HG03175 (cell line): ENCODE results near the gene EPHA8.

Experiments used
- ATAC-seq: cut with Tn5 transposase; IDR thresholded peaks from one replicate; pipeline ENCODE4 v1.9.1; 2021; ENCODE audit warnings: mild to moderate bottlenecking, moderate library complexity; ENCODE audit not compliant: unreplicated experiment

The EPHA8 gene

GRCh38 chr1:22535399-22535798 lies 27.9 kb upstream of the EPHA8 start:
- no peak for ATAC-seq

DNA sequence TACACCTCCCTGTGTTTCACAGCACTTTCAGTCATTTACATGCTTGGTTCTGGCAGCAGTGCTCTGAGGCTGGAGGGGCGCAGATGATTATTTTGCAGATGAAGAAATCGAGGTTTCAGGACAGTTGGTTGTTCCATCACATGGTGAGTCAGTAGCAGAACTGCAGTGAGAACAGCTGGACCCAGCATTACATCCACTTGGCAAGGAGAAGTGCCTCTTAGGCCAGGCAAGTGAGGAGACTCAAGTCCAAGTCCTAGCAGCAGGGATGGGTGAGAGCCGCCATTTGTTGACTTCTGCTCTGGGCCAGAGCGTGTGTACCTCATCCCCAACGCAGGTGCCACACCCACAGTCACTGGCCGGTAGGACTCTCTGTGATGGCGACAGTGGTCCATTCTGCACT lies 26.8 kb upstream of the EPHA8 start:
- ATAC-seq = no peak

DNA sequence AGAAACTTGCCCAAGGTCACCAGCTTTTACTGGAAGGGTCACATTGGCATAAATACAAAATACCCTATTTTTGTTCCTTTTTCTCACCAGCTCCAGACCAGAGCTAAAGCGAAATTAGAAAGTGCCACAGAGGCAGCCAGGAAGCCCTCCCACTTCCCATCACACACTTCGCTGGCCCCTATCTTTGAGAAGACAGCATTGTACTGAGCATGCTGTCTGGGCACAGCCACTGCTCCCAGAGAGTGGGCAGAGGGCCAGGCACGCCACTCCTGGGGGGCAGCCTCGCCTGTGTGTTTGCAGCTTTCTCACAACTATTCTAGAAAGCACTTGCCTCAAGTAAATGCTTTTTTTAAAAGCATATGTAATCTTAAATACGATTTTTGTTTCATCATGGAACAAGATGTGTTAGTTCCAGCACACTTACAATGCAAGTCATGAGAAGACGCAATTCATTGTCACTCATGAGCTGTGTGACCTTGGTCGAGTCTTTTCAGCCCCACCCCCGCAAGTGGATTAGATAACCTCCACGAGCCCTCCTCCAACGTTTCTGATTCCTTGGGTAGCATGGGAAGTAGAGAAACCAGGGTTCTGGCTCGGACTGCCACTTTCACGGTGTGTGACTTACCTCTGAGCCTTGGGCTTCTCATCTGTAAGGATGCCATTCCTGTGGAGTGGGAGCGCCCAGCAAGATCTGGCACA lies 25.7 kb upstream of the EPHA8 start:
- ATAC-seq = no peak

GRCh38 chr1:22539510-22540118 lies 23.7 kb upstream of the EPHA8 start:
- no peak for ATAC-seq

- no peak for ATAC-seq
Measured at GRCh38 chr1:22540337-22540736, 23.0 kb upstream of the EPHA8 start.

GRCh38 chr1:22542886-22543285 lies 20.4 kb upstream of the EPHA8 start:
- no peak for ATAC-seq

- ATAC-seq = no peak
Measured at GRCh38 chr1:22543679-22544078, 19.6 kb upstream of the EPHA8 start.

DNA sequence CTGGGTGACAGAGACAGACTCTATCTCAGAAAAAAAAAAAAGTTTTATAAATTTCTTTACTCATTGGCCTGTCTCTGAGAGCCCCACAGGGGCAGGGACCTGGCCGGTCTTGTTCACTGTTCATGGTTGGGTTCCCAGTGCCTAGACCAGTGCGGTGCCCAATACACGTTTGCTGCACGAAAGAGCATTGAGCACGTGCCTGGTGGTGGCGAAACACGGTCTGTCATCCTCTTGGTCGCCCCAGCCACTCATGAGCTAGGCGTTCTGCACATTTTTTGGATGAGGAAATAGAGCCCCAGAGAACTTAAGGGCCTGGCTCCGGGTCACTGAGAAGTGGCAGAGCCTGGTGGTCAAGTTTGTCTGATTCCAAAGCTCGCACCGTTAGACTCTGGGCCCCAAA lies 18.7 kb upstream of the EPHA8 start:
- ATAC-seq = no peak

- ATAC-seq = no peak
Measured at GRCh38 chr1:22545141-22545540, 18.1 kb upstream of the EPHA8 start.

DNA sequence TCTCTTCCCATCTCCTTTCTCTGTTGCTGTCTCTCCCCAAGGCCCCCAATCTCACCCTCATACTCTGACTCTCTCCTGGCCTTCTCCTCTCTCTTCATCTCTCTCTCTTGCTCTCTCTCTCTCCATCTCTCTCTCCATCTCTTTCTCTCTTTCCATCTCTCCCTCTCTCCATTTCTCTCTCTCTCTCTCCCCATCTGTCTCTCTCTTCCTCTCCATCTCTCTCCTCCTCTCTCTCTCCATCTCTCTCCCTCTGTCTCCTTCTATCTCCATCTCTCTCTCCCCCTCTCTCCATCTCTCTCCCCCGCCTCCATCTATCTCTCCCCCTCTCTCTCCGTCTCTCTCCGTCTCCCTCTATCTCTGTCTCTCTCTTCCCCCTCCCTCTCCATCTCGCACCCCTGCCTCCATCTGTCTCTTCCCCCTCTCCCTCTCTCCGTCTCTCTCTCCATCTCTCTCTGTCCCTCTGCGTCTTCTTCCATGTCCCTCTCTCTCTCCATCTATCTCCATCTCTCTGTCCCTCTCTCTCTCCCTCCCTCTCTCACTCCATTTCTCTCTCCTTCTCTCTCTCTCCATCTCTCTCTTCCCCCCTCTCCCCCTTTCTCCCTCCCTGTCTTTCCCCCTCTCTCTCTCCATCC lies 16.0 kb upstream of the EPHA8 start:
- no peak for ATAC-seq

GRCh38 chr1:22547818-22548462 lies 15.3 kb upstream of the EPHA8 start:
- no peak for ATAC-seq

DNA sequence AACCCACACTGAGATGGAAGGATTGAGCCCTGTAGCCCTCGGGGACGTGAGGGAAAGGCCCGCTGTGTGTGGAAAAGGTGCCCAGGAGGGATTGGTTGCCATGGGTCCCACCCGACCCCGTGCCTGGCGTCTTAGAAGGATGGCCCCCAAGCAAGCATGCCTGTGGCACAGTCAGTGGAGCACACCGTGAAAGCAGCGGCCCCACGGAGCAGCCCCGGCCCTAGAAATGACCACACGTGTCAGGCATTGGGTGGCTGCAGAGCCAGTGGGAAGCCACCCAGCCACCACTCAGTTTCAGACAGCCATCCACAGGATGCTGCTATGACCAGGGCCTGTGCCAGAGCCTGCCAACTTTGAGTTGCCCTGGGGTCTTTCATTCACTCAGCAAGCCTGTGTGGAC lies 13.3 kb upstream of the EPHA8 start:
- no peak for ATAC-seq

- ATAC-seq = no peak
Measured at GRCh38 chr1:22551591-22551990, 11.7 kb upstream of the EPHA8 start.

DNA sequence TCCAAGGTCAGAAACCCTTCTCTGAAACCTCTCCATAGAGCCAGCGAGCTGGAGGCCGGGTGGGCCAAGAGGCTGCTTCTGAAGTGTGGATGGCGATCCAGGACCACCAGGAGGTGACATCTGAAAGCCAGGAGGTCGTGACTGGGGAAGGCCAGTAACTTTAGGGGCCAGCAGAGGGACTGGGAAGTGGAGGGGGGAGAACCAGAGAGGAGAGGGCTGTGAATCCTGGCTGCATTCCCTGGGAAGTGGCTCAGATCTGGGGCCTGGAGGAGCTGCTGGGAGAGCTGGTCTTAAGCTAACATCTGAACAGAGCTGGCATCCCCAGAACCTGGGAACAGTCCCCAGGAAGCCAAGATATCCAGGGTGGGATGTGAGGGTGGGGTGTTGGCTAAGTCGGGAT lies 11.3 kb upstream of the EPHA8 start:
- no peak for ATAC-seq

- ATAC-seq = no peak
Measured at GRCh38 chr1:22553104-22553880, 10.0 kb upstream of the EPHA8 start.

- ATAC-seq = no peak
Measured at GRCh38 chr1:22553991-22554522, 9.2 kb upstream of the EPHA8 start.

DNA sequence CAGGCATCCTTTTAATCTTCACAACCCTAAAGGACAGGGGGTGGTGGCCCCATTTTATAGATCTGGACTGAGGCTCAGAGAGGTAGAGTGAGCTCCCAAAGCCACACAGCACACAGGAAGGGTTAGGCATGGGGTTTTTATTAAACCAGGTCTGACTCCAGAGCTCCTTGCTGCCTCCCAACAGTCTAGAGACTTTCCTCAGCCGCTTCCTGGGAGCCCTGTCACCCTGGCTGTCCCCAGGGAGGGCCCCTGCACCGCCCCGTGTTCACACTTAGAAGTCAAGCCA lies 8.0 kb upstream of the EPHA8 start:
- ATAC-seq = no peak

GRCh38 chr1:22556391-22557104 lies 6.7 kb upstream of the EPHA8 start:
- no peak for ATAC-seq

DNA sequence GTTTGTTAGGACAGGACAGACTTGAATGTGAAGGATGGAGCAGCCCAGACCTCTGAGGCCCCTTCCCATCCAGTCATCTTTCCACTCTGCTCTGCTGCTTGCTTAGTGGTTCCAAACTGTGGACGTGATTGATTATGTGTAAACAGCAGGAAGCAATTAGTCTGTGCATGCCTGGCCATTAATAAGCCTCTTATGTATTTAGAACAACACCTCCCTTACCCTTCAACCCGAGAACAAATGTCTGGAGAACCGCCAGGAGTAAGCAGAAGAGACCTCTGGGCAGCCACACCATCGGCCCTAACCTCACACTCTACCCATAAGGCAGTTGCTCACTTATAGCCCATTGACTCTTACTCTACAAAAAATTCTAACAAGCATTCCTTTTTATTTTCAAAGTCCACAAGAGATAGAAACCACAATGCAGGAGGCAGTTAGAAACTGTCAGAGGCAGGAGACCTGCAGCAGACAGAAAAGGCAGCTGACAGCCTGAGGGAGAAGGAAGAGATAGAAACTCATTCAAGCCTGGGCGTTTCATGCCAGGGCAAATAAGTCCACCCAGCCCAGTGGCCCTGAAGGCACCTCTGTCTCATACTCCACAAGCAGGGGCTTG lies 5.8 kb upstream of the EPHA8 start:
- no peak for ATAC-seq
